Neural crest cell (in vitro differentiated cells): Measurements from ENCODE around the gene TMEM208. TPM values are rescaled to one million over a fixed set of nuclear protein-coding genes. Genes with fewer than 3 reads are reported as not detected.
A peak's percentile ranks its signal among the peaks of the same experiment; 100 is the strongest.

ENCODE experiments used
- DNase-seq: peaks from one replicate; pipeline ENCODE4 v3.0.0; 2021; ENCODE audit warnings: low read depth, mixed read lengths, low spot score
- H3K27ac Mint-ChIP-seq: one replicate; pipeline ENCODE4 v1.8.0; 2021; ENCODE audit warnings: mild to moderate bottlenecking, mixed read lengths; ENCODE audit not compliant: unreplicated experiment
- H3K27me3 Mint-ChIP-seq: 2 replicates; pipeline ENCODE4 v1.8.0; 2021; ENCODE audit warnings: low read depth, mild to moderate bottlenecking, mixed read lengths
- H3K36me3 Mint-ChIP-seq: 2 replicates; pipeline ENCODE4 v1.8.0; 2021; ENCODE audit warnings: low read depth, mild to moderate bottlenecking, mixed read lengths
- H3K4me1 Mint-ChIP-seq: 2 replicates; pipeline ENCODE4 v1.8.0; 2021; ENCODE audit warnings: mixed read lengths
- H3K4me3 Mint-ChIP-seq: one replicate; pipeline ENCODE4 v1.8.0; 2021; ENCODE audit warnings: mild to moderate bottlenecking, mixed read lengths
- H3K9me3 Mint-ChIP-seq: 2 replicates; pipeline ENCODE4 v1.8.0; 2021; ENCODE audit warnings: mixed read lengths
- total RNA-seq: library from RNA; stranded (reverse); gene quantifications from 2 replicates; pipeline ENCODE4 v1.2.1, GENCODE V29; 2021
- TF ChIP-seq, protein P1 (sequence below): fragments of 200-600 bp; sonication (generic); conservative IDR thresholded peaks from 2 replicates; pipeline ENCODE4 v1.5.0; 2021; ENCODE audit warnings: antibody characterized with exemption, mild to moderate bottlenecking

TMEM208 gene
- total RNA-seq, 1 donor from 2014 or later = 35.7 TPM

DNA sequence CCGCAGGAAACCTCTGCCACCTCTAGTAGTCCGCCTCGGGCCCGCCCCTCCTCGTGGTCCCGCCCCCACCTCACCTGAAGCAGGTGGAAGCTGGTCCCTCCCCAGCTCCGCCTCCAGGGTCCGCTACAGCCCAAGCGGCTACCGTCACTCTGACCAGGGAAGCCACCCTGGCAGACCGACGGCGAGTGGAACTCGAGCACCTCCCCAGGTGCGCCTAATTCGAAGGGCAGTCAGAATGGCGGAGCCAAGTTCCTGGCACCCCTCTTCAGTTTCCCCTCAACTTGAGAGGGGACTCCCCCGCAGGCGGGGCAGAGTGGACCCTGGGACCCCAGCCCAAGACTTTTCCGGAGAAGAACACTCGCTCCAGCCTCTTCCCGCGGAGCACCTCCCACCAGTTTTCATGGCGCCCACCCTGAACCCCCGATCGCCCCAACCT, 19.8 kb downstream of the TMEM208 start:
- DNase-seq = no peak
- Mint-ChIP-seq H3K36me3 (no peaks in the 10 kb centered on the region), H3K4me3 (peak overlapping the region; percentile 85), H3K27ac (no peak overlapping the region), H3K4me1 (peaks cover 34% of the 10 kb centered on the region), H3K9me3 (no peaks in the 10 kb centered on the region), H3K27me3 (peaks cover 37% of the 10 kb centered on the region)
- TF ChIP-seq, protein P1, sequence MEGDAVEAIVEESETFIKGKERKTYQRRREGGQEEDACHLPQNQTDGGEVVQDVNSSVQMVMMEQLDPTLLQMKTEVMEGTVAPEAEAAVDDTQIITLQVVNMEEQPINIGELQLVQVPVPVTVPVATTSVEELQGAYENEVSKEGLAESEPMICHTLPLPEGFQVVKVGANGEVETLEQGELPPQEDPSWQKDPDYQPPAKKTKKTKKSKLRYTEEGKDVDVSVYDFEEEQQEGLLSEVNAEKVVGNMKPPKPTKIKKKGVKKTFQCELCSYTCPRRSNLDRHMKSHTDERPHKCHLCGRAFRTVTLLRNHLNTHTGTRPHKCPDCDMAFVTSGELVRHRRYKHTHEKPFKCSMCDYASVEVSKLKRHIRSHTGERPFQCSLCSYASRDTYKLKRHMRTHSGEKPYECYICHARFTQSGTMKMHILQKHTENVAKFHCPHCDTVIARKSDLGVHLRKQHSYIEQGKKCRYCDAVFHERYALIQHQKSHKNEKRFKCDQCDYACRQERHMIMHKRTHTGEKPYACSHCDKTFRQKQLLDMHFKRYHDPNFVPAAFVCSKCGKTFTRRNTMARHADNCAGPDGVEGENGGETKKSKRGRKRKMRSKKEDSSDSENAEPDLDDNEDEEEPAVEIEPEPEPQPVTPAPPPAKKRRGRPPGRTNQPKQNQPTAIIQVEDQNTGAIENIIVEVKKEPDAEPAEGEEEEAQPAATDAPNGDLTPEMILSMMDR = no peak

DNA sequence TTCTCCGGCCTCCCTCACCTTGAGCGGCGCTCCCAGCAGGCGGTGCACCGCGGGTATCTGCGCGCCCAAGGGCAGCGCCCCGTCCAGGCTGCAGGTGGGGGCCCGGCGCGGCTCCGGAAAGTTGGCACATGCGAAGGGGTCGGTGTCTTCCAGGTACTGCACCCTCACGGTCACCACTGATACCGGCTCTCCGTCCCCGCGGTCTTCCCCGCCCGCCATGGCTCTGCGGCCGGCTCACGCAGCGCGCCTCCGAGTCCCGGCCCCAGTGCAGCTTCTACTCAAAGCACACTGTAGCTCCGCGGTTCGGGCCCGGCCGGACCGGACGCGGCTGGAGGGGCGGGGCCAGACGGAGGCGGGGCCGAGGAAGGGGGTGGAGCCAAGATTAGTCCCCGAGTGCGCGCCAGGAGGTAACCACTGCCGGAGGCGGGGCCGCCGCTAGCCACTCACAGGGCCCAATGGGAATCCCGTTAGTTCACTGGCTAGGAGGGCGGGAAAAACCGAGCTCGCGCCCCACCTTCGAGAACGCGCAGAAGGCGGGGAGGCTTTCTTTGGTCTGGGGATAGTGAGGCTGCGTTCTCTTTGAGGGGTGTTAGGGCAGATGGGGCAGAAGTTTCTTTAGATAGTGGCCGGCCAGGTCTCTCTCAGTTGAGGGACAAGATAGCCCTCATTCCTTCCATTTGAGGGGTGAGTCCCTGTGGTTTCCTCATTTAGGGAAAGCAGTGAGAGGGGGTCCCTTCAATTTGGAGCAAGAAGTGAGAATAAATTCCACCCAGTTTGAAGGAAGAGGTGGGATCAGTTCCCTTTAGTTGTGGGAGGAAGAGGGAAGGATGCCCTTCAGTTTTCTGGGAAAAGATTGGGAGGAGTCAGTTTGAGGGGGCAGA, 20.5 kb downstream of the TMEM208 start, which contains the start of gene FHOD1:
Gene FHOD1 (minus strand): TSS at position 290 of the 881 bp plus-strand sequence. CDS start 71 bp downstream, at position 219.
- H3K4me1 Mint-ChIP-seq = peaks cover 34% of the 10 kb centered on the region
- peak within 1 kb of the TSS; percentile 85 for H3K4me3 Mint-ChIP-seq
- no peaks in the 10 kb centered on the region for H3K9me3 Mint-ChIP-seq
- peaks cover 38% of the 10 kb centered on the region for H3K27me3 Mint-ChIP-seq
- TF ChIP-seq, protein P1 = no peak
- H3K27ac Mint-ChIP-seq = no peak within 1 kb of the TSS
- no peaks in the 10 kb centered on the region for H3K36me3 Mint-ChIP-seq
- DNase-seq = peak; percentile 97

DNA sequence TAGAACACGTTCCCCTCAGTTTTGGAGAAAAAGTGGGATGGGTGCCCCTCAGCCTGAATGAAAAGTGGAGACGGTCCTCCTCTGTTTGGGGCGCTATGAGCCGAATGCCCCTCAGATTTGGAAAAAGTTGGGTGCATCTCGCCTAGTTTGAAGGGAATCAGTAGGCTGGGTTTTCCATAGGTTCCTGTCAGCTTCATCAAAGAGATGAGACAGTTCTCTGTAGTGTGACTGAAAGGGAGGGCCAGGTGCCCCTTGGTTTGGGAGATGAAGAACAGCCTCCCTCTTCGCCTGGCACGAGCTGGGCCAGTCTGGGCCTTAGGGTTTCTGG, 21.1 kb downstream of the TMEM208 start:
- no peaks in the 10 kb centered on the region for H3K9me3 Mint-ChIP-seq
- TF ChIP-seq, protein P1 = no peak
- H3K4me3 Mint-ChIP-seq = peak overlapping the region; percentile 85
- DNase-seq = no peak
- no peaks in the 10 kb centered on the region for H3K36me3 Mint-ChIP-seq
- H3K27me3 Mint-ChIP-seq = peaks cover 38% of the 10 kb centered on the region
- H3K27ac Mint-ChIP-seq = no peak overlapping the region
- H3K4me1 Mint-ChIP-seq = peaks cover 34% of the 10 kb centered on the region

DNA sequence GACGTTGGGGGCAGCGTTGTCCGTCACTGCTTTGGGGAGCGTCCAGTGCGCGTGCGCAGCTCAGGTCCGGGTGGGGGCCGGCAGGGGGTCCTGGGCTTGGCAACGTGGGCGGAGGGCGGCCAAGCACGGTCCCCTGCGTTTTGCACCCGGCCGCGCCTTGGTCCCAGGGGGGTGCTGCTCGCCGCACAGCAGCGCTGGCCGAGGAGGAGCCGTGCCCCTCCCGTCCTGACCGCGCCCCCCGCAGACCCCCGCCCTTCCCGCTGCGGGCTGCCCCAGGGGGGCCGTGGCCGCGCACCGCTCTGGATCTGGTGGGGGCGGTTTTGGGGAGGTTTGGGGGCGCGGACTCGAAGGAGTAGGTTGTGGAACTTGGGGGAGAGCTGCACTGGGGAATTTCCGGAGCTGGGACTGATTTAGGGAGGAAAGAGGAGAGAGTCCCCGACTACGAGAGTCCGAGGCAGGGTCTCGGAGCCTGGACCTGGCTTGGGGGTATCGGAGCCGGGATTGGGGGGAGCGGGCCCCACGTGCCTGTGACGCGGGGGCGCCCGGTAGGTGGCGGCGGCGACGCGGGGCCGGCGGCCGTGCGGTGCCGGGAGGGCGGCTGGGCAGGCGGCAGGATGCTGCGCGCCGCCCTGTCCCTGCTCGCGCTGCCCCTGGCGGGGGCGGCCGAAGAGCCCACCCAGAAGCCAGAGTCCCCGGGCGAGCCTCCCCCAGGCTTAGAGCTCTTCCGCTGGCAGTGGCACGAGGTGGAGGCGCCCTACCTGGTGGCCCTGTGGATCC, 21.7 kb downstream of the TMEM208 start, which contains the start of gene SLC9A5:
Gene SLC9A5 (plus strand): TSS at position 579 of the 777 bp plus-strand sequence. CDS start 36 bp downstream, at position 615.
- Mint-ChIP-seq H3K9me3 (no peaks in the 10 kb centered on the region), H3K27me3 (peaks cover 38% of the 10 kb centered on the region), H3K27ac (no peak within 1 kb of the TSS), H3K36me3 (no peaks in the 10 kb centered on the region), H3K4me1 (peaks cover 34% of the 10 kb centered on the region), H3K4me3 (peak within 1 kb of the TSS; percentile 90)
- TF ChIP-seq, protein P1 = peak; percentile 44
- DNase-seq = peak; percentile 35

DNA sequence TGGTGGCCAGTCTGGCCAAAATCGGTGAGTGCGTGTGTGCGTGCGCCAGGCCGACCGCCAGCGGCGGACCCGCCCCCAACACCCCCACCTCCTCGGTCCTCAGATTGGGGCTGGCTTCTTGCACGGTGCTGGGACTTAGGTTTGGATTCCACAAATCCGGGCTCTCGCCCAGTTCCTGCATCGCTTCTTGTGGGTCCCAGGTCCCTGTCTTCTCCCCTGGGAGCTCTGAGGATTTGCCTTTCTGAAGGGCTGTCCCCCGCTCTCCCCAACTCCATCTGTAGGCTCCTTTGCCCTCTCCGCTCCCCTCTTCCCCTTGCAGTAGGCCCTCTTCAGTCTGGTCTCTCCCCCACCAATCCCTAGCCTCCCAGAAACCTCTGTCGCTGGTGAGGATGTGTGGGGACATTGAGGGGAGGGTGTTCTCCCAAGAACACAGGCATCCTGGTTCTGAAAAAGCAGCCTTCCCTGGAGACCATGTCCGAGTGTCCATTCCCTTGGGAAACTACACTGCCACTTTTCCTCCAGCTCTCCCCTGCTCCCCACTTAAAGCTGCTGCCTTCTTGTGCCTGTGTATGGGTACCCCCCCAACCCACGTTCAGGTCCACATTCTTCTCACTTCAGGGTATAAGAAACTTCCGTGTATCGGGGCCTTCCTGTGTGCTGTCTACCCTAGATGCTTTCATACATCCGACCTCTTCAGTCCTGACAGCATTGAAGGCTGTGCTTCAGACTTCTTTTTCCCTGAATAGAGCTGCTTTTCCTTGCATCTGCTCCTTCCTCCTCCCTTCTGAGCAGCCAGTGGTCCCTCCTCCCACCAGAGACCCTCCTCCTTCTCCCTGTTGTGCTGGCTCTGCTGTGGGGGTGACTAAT, 22.5 kb downstream of the TMEM208 start:
- Mint-ChIP-seq H3K4me1 (peaks cover 34% of the 10 kb centered on the region), H3K36me3 (no peaks in the 10 kb centered on the region), H3K27ac (no peak overlapping the region), H3K9me3 (no peaks in the 10 kb centered on the region), H3K4me3 (peak overlapping the region; percentile 90), H3K27me3 (peaks cover 38% of the 10 kb centered on the region)
- TF ChIP-seq, protein P1 = no peak
- no peak for DNase-seq
